Measurements from ENCODE around the gene TMEM69.
"Not testable (repeated sequence)": the region's sequence is repeated elsewhere in the genome, so short reads cannot be mapped to it uniquely, and the experiment has no call there.

Gene TMEM69, protein sequence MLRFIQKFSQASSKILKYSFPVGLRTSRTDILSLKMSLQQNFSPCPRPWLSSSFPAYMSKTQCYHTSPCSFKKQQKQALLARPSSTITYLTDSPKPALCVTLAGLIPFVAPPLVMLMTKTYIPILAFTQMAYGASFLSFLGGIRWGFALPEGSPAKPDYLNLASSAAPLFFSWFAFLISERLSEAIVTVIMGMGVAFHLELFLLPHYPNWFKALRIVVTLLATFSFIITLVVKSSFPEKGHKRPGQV

DNA sequence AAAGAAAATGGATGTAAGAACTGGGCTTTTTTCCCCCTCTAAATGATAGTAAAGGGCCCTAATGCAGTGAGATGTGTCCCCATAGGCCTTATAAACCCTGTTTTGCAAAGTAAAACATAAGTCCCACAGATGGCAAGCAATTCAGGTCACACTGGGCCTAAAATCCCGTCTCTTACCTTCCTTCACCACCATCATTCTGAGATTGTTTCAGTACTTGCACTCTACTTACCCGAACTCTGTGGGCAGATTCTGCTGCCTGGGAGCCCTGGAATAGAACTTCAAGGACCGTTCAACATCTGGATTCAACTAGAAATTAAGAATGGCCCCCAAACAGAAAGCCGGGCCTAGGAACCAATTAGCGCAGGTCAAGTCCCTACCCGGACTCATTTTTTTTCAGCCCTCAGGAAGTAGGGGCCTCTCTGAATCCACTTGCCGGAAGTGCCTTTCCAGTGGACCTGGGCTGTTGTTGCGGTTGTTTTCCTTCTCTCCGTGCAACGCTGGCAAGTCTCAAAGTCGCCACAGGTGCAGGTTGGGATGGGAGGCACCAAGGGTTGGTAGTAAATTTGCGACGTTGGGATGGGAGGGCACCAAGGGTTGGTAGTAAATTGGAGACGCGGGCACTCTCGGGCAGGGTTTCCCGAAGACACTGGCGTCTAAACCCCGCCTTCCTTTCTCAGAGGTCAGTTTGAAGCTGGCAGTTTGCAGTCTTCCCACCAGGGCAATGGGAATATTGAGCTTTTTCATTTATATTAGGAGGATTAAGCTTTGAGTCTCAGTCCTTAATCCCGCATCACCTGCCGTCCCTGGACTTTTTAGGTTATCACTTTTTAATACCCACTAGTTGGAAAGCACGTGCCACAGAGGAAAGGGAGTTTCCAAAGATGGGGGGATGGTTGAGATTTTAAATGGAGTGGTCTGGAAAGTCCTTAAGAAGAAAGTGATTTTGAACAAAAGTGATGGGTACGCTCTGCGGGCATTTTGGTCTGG is at the start of gene TMEM69:
Gene TMEM69, plus strand, starts transcription at position 428 of the 987 bp plus-strand sequence. CDS start 2,888 bp downstream, outside the sequence.
- peak; percentile 49 to 70 for DNase-seq (ENCODE audit: low read depth in 2 of 2)

DNA sequence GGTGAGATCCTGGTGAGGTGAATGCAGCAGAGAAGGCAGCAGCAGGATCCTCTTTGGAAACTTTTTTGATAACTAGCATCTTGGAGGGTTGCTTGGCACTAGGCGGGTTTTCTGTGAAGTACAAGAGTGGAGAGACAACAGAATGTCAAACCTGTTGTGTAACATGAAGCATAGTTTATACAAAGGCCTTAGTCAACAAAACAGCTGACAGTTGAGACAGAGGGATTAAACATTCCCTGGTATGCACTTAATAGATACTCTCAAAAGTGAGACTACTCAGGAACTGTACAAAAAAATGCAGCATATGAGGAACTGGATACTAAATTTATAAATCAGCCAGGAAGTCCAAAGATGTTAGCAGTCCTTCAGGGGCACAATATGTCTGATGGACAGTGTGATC is 47.7 kb upstream of the TMEM69 start:
- DNase-seq (ENCODE audit: low read depth in 2 of 2) = no peak

GRCh38 chr1:45643321-45643720 is 44.7 kb upstream of the TMEM69 start:
- no peak for DNase-seq (ENCODE audit: low read depth in 2 of 2)

- no peak for DNase-seq (ENCODE audit: low read depth in 2 of 2)
Measured at GRCh38 chr1:45643978-45644377, 44.0 kb upstream of the TMEM69 start.

GRCh38 chr1:45644661-45645060 is 43.3 kb upstream of the TMEM69 start:
- DNase-seq (ENCODE audit: low read depth in 2 of 2) = no peak

DNA sequence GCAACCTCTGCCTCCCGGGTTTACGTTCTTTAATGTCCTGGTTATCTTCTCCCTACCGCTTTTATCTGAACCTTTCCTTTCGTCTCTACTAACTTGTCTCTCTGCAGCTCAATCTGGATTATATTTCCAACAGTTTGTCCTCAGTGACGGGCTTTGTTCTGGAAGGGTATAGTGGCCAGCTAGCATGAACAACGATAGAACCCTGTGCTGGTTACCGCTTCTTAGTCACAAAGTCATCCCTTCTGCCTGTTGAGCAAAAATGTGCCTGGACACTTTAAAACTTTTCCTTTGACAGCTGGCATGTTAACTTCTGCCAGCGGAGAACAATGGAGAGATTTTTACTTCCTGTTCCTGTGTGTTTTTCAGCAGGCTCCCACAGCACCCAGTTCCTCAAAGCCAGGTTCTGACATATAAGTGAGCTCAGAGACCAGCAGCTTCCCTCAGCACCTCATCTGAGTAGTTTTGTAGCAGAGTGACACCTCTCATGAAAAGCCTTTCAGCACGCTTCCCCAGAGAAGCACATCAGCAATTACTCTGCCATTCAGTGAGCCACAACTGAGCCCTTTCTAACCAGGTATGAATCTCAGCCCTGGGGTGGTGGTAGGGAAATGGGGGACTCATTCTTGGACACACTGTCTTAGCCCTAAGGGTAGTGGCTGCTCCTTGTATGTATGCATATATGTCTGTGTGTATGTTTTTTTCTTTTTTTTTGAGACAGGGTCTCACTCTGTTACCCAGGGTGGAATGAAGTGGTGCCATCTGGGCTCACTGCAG is 40.5 kb upstream of the TMEM69 start:
- no peak for DNase-seq (ENCODE audit: low read depth in 2 of 2)

GRCh38 chr1:45654540-45655280 is 33.3 kb upstream of the TMEM69 start:
- no peak for DNase-seq (ENCODE audit: low read depth in 2 of 2)

GRCh38 chr1:45656573-45657226 is 31.3 kb upstream of the TMEM69 start:
- DNase-seq (ENCODE audit: low read depth in 2 of 2) = no peak

DNA sequence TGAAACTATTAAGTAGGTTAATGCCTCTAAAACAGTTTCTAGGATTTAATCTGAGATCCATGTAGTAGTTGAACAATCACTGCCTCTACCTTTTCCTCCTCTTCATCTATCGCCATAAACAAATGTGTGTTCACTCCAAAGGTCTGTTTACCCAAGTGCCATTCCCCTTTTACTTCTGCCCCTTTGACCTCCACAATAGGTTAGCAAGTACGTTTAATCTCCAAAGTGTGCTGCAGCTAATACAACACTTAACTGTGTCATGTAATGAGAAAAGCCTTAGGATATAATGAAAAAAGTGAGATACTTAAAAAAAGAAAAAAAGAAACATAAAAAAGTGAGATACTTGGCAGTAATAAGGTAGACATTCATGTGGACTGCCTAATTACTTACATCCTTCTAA is 29.8 kb upstream of the TMEM69 start:
- no peak for DNase-seq (ENCODE audit: low read depth in 2 of 2)

- DNase-seq (ENCODE audit: low read depth in 2 of 2) = no peak
Measured at GRCh38 chr1:45659222-45659621, 28.8 kb upstream of the TMEM69 start.

- DNase-seq (ENCODE audit: low read depth in 2 of 2) = no peak
Measured at GRCh38 chr1:45660336-45660735, 27.6 kb upstream of the TMEM69 start.

GRCh38 chr1:45666836-45667235 is 21.1 kb upstream of the TMEM69 start:
- no peak for DNase-seq (ENCODE audit: low read depth in 2 of 2)

DNA sequence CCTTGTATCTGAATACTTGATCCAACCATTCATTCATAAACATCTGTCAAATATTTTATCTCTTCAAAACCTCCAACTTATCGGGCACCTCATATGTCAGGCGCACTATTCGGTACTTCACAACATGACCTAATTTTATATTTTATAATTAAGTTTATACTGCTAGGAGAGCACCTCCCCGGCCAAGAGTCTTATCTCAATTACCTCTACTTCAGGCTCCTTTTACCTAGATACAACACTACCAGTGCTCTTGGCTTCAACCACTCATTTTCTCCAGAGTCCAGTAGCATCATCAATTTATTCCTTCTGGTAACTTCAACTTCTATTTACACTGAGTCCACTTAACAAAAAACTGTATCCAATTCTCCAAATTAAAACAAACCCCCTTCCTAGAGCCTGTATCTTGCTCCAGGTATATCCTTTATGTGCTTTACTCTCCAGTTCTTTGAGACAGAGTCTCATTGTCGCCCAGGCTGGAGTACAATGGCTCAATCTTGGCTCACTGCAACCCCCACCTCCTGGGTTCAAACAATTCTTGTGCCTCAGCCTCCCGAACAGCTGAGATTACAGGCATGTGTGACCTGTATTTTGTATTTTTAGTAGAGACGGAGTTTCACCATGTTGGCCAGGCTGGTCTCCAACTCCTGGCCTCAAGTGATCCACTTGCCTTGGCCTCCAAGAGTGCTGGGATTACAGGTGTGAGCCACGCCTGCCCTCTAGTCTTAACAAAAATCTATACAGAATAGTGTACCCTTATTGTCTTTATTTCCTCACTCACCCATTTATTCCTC is 20.5 kb upstream of the TMEM69 start:
- DNase-seq (ENCODE audit: low read depth in 2 of 2) = no peak

DNA sequence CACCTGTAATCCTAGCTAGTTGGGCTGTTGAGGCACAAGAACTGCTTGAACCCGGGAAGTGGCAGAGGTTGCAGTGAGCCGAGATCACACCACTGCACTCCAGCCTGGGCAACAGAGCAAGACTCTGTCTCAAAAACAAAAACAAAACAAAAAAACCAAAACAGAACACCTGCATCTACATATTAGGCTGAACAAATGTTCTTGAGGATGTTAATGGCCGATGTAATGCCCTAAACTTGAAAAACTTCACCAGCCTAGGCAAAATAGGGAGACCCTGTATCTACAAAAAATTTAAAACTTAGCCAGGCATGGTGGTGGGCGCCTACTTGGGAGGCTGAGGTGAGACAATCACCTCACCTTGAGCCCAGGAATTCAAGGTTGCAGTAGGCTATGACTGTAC is 19.5 kb upstream of the TMEM69 start:
- DNase-seq (ENCODE audit: low read depth in 2 of 2) = no peak

DNA sequence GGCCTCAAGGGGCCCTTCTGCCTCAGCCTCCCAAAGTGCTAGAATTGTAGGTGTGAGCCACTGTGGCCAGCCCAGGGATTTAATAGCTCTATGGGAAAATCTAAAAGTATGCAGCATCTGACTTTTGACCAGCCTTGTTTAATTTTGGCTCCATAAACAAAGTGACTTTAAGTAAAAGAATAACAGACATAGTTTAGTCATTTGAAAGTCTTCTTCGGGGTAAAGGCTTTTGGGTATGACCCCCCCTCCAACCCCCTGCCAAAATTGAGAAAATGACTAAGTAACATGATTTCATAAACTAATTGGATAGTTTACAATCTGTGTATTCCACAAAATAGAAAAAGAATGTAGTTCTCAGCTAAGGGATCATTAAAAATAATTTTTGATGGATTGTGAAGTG is 18.6 kb upstream of the TMEM69 start:
- DNase-seq (ENCODE audit: low read depth in 2 of 2) = no peak

GRCh38 chr1:45669859-45670655 is 17.9 kb upstream of the TMEM69 start:
- no peak for DNase-seq (ENCODE audit: low read depth in 2 of 2)

- DNase-seq (ENCODE audit: low read depth in 2 of 2) = no peak
Measured at GRCh38 chr1:45673956-45674355, 14.0 kb upstream of the TMEM69 start.

- DNase-seq (ENCODE audit: low read depth in 2 of 2) = no peak
Measured at GRCh38 chr1:45674478-45674877, 13.5 kb upstream of the TMEM69 start.

DNA sequence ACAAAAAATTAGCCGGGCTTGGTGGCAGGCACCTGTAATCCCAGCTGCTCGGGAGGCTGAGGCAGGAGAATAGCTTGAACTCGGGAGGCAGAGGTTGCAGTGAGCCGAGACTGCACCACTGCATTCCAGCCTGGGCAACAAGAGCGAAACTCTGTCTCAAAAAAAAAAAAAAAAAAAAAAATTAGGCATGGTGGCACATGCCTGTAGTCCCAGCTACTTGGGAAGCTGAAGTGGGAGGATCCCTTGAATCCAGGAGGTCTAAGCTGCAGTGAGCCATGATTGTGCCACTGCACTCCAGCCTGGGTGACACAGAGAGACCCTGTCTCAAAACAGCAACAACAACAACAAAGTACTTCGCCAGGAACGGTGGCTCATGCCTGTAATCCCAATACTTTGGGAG is 11.4 kb upstream of the TMEM69 start:
- not testable (repeated sequence) for DNase-seq (ENCODE audit: low read depth in 2 of 2)
